Measurements from ENCODE around the gene POLE. TPM values are rescaled to one million over a fixed set of nuclear protein-coding genes. Genes with fewer than 3 reads are reported as not detected.
A peak's percentile ranks its signal among the peaks of the same experiment; 100 is the strongest.

The POLE gene
- total and polyA plus RNA-seq, 9 of the 15 experiments (the other 6 are each of a cell fraction or from before 2014, with no cell fraction given): 2.4 to 154 (median 49.6) TPM

DNA sequence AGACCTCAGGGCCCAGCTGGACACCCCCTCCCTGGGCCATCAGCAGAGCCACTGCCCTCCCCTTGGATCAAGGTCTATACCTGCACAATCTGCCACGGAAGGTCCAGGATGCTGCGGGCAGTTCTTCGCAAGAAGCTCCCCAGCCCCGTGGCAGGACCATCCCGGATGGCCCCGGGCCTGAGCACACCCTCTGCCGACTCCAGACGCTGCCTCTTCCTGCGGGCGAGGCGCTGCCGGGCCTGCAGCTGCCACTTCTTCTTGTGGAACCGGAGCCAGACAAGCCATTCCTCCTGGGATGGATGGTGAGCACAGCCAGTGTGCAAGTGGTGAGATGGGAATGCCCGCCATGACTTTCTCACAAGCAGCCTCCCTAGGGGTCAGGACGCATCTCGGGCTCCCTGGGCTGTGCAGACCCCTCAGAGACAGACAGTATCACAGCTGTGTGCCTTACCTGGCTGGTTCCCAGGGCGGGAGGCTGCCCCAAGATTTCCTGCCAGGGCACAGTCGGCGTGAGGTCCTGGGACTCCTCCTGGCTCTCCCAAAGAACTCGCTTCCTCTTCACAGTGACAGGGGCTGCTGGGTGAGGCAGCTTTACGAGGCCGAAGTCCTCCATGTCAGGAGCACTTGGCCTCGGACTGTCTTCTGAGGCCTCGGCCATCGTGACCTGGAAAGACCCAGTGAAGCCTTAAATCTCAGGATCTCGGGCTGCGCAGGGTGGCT is 37.8 kb downstream of the POLE start:
- CTCF ChIA-PET (ENCODE audit: low intra/inter-chr PET ratio): no interaction called here
- TF ChIP-seq, protein P1, sequence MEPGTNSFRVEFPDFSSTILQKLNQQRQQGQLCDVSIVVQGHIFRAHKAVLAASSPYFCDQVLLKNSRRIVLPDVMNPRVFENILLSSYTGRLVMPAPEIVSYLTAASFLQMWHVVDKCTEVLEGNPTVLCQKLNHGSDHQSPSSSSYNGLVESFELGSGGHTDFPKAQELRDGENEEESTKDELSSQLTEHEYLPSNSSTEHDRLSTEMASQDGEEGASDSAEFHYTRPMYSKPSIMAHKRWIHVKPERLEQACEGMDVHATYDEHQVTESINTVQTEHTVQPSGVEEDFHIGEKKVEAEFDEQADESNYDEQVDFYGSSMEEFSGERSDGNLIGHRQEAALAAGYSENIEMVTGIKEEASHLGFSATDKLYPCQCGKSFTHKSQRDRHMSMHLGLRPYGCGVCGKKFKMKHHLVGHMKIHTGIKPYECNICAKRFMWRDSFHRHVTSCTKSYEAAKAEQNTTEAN (CRISPR knock-in tag; IDR thresholded peaks at IDR 0.05): no peak
- TF ChIP-seq USF1 (CRISPR knock-in tag; IDR thresholded peaks at IDR 0.05) (no peak), POLR2G (IDR thresholded peaks at IDR 0.05; ENCODE audit: low read depth, low read length) (0 out of 2 replicates have a peak, but pooled peaks have one; percentile 51)
- intact Hi-C loops (cut with micrococcal nuclease) (no loop called here), in situ Hi-C loops (cut with MboI) (no loop called here)
- peaks cover 4% of the 10 kb centered on the region for H3K9me1 ChIP-seq (ENCODE audit: control insufficient read depth, insufficient read depth, low read length)
- no peak overlapping the region for H2AFZ ChIP-seq (ENCODE audit: low read depth, low read length)
- 0 out of 2 replicates have a peak, but pooled peaks cover 4% of the 10 kb centered on the region for H4K20me1 ChIP-seq (replicated peaks; ENCODE audit: control insufficient read depth, insufficient read depth, low read length)
- H3K4me1 ChIP-seq (replicated peaks in 1 of 2; ENCODE audit: control insufficient read depth in 2 of 2, insufficient read depth in 2 of 2, low read length in 2 of 2): no peaks in the 10 kb centered on the region
- H3K27me3 ChIP-seq (ENCODE audit: control insufficient read depth in 2 of 2, insufficient read depth in 2 of 2, low read length in 2 of 2): no peaks in the 10 kb centered on the region
- H3K27ac ChIP-seq (ENCODE audit: extremely low read depth, low read depth, low read length): no peak overlapping the region
- H3K79me2 ChIP-seq (ENCODE audit: control insufficient read depth, insufficient read depth, low read length): no peaks in the 10 kb centered on the region
- H3K9me3 ChIP-seq (replicated peaks; ENCODE audit: control insufficient read depth, insufficient read depth, low read depth, low read length): no peaks in the 10 kb centered on the region
- no TSS peak for BruUV-seq (replicated peaks)
- FAIRE-seq: no peak
- no peak overlapping the region for H3K4me2 ChIP-seq (ENCODE audit: insufficient read depth, low read length)
- 98% methylated on average over 25 of the region's 27 CpGs for WGBS (ENCODE audit: insufficient coverage, low coverage, missing lambda C conversion rate)
- DNase-seq (ENCODE audit: extremely low read depth in 1 of 4, low spot score in 3 of 4): no peak
- no peak; the same call in 2 of the 3 replicates for ATAC-seq
- POLR2A ChIA-PET: interaction anchor here (0.7 kb wide), 1 partner anchor 14 kb away, joined by 3 read pairs; no protein-coding TSS in a partner anchor
- H3K9ac ChIP-seq (ENCODE audit: insufficient read depth in 1 of 2, low read depth in 2 of 2, low read length in 2 of 2): no peak overlapping the region
- peaks cover 92% of the 10 kb centered on the region for H3K36me3 ChIP-seq (ENCODE audit: control insufficient read depth, insufficient read depth, low read length)
- no peak overlapping the region for H3K4me3 ChIP-seq
